GM10266 (cell line): ENCODE results near the gene UQCRC1.
A peak's percentile ranks its signal among the peaks of the same experiment; 100 is the strongest.

Source experiments
- DNase-seq: peaks from one replicate; pipeline ENCODE4 v3.0.0; 2012; ENCODE audit errors: extremely low spot score
- TF ChIP-seq, protein P1 (sequence below): IDR thresholded peaks from 2 replicates; pipeline ENCODE4 v1.5.1; 2012; ENCODE audit warnings: mild to moderate bottlenecking, low read depth; ENCODE audit not compliant: control insufficient read depth, insufficient read depth; ENCODE audit errors: missing control alignments

The UQCRC1 gene

DNA sequence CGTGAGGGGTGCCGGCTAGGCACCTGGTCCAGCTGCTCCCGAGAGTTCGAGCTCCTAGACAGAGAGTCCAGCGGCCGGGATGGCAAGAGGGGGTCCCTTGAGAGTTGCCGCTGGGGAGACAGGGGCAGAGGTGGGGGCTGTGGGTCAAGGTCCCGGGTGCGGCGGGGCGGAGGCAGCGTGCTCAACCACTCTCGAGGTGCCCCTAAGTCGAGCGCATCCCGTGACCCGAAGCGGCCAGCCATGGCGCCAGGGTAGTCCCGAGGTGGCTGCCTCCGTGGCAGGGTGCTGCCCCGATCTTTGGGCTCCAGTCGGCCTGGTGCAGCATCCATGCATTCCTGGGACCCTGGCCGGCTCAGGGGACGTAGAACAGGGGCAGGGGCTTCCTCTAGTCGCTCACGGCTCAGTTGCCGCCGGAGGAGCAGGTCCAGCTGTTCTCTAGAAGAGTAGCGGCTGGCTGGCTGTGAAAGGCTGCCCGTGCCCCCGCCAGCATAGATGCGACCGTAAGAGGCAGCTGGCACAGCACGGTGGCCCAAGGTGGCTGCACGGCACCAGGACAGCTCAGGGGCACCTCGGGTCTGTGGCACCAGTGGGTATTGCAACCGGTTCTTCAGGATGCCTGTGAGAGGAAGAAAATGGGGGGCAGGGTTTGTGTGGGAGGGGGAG, 30.6 kb upstream of the UQCRC1 start:
- DNase-seq: no peak
- TF ChIP-seq, protein P1, sequence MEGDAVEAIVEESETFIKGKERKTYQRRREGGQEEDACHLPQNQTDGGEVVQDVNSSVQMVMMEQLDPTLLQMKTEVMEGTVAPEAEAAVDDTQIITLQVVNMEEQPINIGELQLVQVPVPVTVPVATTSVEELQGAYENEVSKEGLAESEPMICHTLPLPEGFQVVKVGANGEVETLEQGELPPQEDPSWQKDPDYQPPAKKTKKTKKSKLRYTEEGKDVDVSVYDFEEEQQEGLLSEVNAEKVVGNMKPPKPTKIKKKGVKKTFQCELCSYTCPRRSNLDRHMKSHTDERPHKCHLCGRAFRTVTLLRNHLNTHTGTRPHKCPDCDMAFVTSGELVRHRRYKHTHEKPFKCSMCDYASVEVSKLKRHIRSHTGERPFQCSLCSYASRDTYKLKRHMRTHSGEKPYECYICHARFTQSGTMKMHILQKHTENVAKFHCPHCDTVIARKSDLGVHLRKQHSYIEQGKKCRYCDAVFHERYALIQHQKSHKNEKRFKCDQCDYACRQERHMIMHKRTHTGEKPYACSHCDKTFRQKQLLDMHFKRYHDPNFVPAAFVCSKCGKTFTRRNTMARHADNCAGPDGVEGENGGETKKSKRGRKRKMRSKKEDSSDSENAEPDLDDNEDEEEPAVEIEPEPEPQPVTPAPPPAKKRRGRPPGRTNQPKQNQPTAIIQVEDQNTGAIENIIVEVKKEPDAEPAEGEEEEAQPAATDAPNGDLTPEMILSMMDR: no peak

DNA sequence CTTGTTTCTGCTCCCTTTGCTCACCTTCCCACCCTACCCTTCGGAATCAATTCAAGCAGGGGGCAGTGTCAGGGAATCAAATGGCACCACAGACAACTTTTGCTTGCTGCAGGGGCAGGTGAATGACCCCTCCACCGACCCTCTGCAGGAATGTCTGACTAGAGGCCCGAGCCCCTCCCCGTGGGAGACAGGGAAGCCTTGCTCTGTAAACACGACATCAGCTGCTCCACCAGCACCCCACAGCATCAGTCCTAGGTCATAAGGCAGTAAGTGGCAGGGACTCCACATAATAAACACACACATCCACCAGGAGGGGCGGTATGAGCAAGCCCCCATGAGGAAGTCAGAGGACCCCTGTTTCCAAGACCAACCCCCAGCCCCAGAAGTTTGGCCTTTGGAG, 27.9 kb upstream of the UQCRC1 start:
- TF ChIP-seq, protein P1: no peak
- DNase-seq: no peak

DNA sequence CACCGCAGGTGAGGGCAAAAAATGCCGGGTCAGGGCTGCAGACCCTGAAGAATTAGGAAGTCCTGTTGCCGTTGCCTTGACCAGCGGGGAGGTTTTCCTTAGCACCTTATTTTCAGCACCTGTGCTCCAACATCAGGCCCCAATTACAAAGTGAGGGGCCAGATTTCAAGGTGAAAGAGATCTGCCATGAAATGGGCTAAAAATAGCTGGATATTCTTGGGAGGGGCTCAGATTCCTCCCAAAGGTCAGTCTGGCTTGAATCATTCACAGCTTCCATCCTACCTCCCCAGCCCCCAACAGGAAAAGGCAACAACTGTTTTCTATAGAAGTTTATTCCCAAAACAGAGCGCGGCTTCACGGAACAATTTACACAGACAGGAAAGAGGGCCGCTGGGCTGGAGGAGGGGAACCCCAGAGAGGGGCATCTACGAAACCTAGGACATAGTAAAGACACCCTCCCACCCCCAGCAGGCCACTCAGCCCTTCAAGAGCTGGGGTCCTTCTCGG, 26.8 kb upstream of the UQCRC1 start:
- TF ChIP-seq, protein P1: no peak
- no peak for DNase-seq

DNA sequence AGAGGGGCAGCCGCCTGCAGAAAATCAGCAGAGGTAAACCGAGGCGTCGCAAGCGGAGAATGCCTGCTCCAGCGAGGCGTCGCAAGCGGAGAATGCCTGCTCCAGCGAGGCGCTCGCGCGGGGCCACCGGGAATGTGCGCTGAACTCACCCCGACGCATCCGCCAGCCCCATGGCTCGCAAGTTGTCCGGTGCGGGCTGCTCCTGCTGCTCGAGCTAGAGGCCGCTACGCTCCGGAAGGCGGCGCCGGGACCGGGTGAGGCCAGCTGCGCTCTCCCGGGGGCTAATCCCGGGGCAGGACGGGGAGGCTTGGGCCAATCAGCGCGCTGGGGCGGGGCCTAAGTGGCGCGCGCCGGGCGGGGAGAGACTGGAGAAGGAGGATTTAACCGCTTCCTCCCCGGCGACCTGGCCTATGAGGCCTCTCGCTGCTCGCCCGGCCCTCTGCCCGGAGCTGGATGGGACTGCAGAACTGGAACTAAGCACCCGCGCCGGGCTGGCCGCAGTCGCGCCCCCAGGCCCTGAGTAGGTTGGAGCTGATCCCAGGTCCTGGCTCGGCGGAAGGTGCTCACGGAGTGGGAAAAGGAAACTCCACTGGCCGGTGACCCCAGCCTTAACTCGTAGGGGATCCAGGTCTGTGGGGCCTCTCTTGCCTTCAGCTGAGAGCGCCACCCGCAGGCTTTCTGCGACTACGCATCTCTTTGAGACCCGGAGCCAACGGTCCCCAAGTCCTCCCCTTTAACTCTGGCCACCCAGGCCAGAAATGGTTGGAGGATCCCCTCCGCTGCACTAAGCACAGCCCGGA, 26.0 kb upstream of the UQCRC1 start, which contains the start of gene SLC26A6:
TSS of gene SLC26A6 (minus strand) at position 240 of the 800 bp plus-strand sequence. CDS start at position 172, 68 bp downstream.
- DNase-seq: peak; percentile 99
- TF ChIP-seq, protein P1: peak; percentile 77

DNA sequence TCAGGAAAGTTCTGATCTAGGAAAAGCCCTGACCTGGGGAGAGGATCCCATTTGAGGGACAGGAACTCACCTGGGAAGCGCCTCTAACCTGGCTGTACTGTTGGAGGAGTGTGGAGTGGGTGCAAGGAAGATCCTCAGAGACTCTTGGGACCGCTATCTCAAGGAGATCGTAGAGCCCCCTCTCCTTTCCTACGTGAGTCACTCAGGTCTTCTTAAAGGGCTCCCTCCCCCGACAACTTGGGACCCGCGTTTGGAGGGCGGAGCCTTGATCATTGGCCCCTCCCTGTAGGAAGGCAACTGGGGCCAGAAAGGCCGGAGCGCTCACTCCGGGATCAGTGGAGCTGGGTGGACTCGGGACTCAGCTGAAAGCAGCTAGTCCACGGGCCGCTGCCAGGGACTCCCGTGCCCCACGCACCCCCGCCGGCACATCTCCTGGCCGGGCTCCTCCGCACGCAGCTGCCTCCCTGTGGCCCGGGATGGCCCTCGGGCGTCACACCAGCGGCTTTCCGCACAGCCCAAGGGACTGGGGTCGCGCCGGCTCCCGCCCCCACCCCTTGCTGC, 25.3 kb upstream of the UQCRC1 start:
- TF ChIP-seq, protein P1: no peak
- DNase-seq: peak; percentile 72

DNA sequence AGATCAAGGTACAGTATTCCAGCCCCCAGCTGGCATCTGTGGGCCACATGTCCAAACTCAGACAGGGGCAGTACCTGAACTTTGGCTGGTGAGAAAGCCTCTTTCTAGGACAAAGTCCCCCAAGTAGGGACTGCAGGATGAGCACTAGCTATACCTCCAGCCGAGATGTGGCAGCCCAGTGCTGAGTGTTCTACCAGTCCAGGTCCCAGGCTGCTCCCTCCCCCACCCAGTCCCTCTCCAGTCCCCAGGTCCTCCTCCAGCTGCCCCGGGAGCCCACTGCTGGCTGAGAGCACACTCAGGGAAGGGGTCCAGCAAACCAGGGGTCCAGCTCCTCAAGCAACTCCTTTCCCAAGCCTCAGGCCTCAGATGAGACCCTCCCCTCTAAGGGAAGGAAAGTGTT, 24.3 kb upstream of the UQCRC1 start:
- TF ChIP-seq, protein P1: no peak

More for the DNA sequence above, 24.3 kb upstream of the UQCRC1 start:
- DNase-seq: no peak
